Lung (tissue), 12 donors: ENCODE data around the gene CABP7. TPM values are rescaled to one million over a fixed set of nuclear protein-coding genes. Genes with fewer than 3 reads are reported as not detected.

Experiments used
- ATAC-seq: fragments of 200-7000 bp; cut with Tn5 transposase; one replicate; pipeline ENCODE4 v1.9.1; 2020; ENCODE audit warnings: moderate number of reproducible peaks; ENCODE audit not compliant: insufficient read depth, low FRiP score
- DNase-seq, 3 donors: peaks; one replicate each; pipeline ENCODE4 v3.0.0-alpha.2; 2013 to 2017
- H3K27ac ChIP-seq, 2 donors: one replicate each; pipeline ENCODE4 v1.5.1; 2013; ENCODE audit warnings: mild to moderate bottlenecking in 2 of 2, moderate library complexity in 2 of 2, control low read depth in 1 of 2, inconsistent platforms in 1 of 2, low read depth in 1 of 2, low read length in 1 of 2
- H3K27me3 ChIP-seq, 3 donors: one replicate each; pipeline ENCODE4 v1.5.1; 2013; ENCODE audit warnings: low read length in 2 of 3; ENCODE audit not compliant: control insufficient read depth in 3 of 3, insufficient read depth in 3 of 3
- H3K36me3 ChIP-seq, 4 donors: one replicate each; pipeline ENCODE4 v1.5.1; 2013; ENCODE audit warnings: low read length in 4 of 4, mild to moderate bottlenecking in 1 of 4, moderate library complexity in 1 of 4; ENCODE audit not compliant: control insufficient read depth in 4 of 4, insufficient read depth in 4 of 4
- H3K4me1 ChIP-seq, 5 donors: one replicate each; pipeline ENCODE4 v1.5.1; 2013; ENCODE audit warnings: low read length in 5 of 5, mild to moderate bottlenecking in 2 of 5, moderate library complexity in 1 of 5; ENCODE audit not compliant: control insufficient read depth in 5 of 5, insufficient read depth in 5 of 5
- H3K4me3 ChIP-seq: one replicate; pipeline ENCODE4 v1.5.1; 2013; ENCODE audit warnings: mild to moderate bottlenecking, control low read depth, moderate library complexity
- H3K9ac ChIP-seq, 2 donors: one replicate each; pipeline ENCODE4 v1.5.1; 2013; ENCODE audit warnings: low read length in 2 of 2, control low read depth in 1 of 2; ENCODE audit not compliant: insufficient read depth in 1 of 2
- H3K9me3 ChIP-seq, 4 donors: one replicate each; pipeline ENCODE4 v1.5.1; 2013; ENCODE audit warnings: low read length in 3 of 4, mild to moderate bottlenecking in 1 of 4, moderate library complexity in 1 of 4; ENCODE audit not compliant: control insufficient read depth in 4 of 4, insufficient read depth in 3 of 4
- CTCF ChIP-seq: IDR thresholded peaks from 2 replicates; pipeline ENCODE4 v1.5.1; 2012; ENCODE audit warnings: mild to moderate bottlenecking; ENCODE audit errors: control extremely low read depth, extremely low read depth
- WGBS, 2 donors: extraction: QIAGEN DNeasy Blood & Tissue Kit; methylation state at CpG; one replicate each; pipeline ENCODE4 v1.1.7; 2013; 5-methylcytosine and 5-hydroxymethylcytosine counted together
- polyA plus RNA-seq, 2 donors: library from polyadenylated mRNA; stranded (reverse); fragments of 200-250 nt; gene quantifications; one replicate each; pipeline ENCODE4 v1.2.1, GENCODE V29; 2013
- total RNA-seq, 2 donors: library from RNA; depleted of rRNA in 1 of 2; stranded (reverse); fragments of >200 nt in 1 of 2; gene quantifications; one replicate each; pipeline ENCODE4 v1.2.1, GENCODE V29; 2014 to 2021
- donor health status: control.
- donor health status: control.
- donor health status: Bipolar disorder and iron deficiency.
- donor health status: healthy.
- donor health status: DM: yes; HTN: yes; CAD: no.

The CABP7 gene
- total and polyA plus RNA-seq, 4 donors, result 0.05 to 0.12 (median 0.06) TPM; not detected in 1

- no peak for ATAC-seq
- DNase-seq, result peak in 1 of 3 donors; percentile 46
- no peak overlapping the region for H3K27ac ChIP-seq
- H3K9ac ChIP-seq, result no peak overlapping the region
- H3K36me3 ChIP-seq, result peaks cover 3 to 44% (median 5%) of the 10 kb centered on the region in 4 donors
- H3K27me3 ChIP-seq, result no peaks in the 10 kb centered on the region
- TF ChIP-seq CTCF, result no peak
- 75 to 82% methylated on average over 8 of the region's 8 CpGs for WGBS, 2 donors
- H3K4me1 ChIP-seq, result no peaks in the 10 kb centered on the region
- H3K4me3 ChIP-seq, result no peak overlapping the region
- no peaks in the 10 kb centered on the region for H3K9me3 ChIP-seq
Measured at GRCh38 chr22:29744902-29745301, 25.1 kb downstream of the CABP7 start.

GRCh38 chr22:29747832-29748231, 28.0 kb downstream of the CABP7 start:
- no peaks in the 10 kb centered on the region for H3K9me3 ChIP-seq
- no peaks in the 10 kb centered on the region for H3K27me3 ChIP-seq
- ATAC-seq, result no peak
- H3K4me3 ChIP-seq, result no peak overlapping the region
- H3K9ac ChIP-seq, result no peak overlapping the region
- H3K36me3 ChIP-seq, result peaks cover 0 to 36% (median 5%) of the 10 kb centered on the region in 4 donors
- WGBS, 2 donors, result 94 to 98% methylated on average over 7 of the region's 7 CpGs
- DNase-seq, result no peak
- TF ChIP-seq CTCF, result no peak
- no peak overlapping the region for H3K27ac ChIP-seq
- H3K4me1 ChIP-seq, result no peaks in the 10 kb centered on the region

GRCh38 chr22:29748248-29748893, 28.6 kb downstream of the CABP7 start:
- no peaks in the 10 kb centered on the region for H3K4me1 ChIP-seq
- ATAC-seq (no peak), DNase-seq (no peak)
- no peak overlapping the region for H3K27ac ChIP-seq
- no peak for TF ChIP-seq CTCF
- H3K4me3 ChIP-seq, result no peak overlapping the region
- no peaks in the 10 kb centered on the region for H3K27me3 ChIP-seq
- H3K9me3 ChIP-seq, result no peaks in the 10 kb centered on the region
- peaks cover 0 to 36% (median 5%) of the 10 kb centered on the region in 4 donors for H3K36me3 ChIP-seq
- no peak overlapping the region for H3K9ac ChIP-seq
- 91 to 92% methylated on average over 9 of the region's 9 CpGs for WGBS, 2 donors

- Histone ChIP-seq H3K27me3 (no peaks in the 10 kb centered on the region), H3K4me1 (no peaks in the 10 kb centered on the region), H3K36me3 (peaks cover 0 to 35% (median 5%) of the 10 kb centered on the region in 4 donors), H3K9me3 (no peaks in the 10 kb centered on the region), H3K9ac (no peak overlapping the region), H3K27ac (no peak overlapping the region), H3K4me3 (no peak overlapping the region)
- ATAC-seq (no peak), DNase-seq (no peak)
- 95 to 96% methylated on average over 3 of the region's 3 CpGs for WGBS, 2 donors
- no peak for TF ChIP-seq CTCF
Measured at GRCh38 chr22:29750029-29750428, 30.2 kb downstream of the CABP7 start.
